GM21447 (cell line): ENCODE measurements around the gene CASTOR1.
A peak's percentile ranks its signal among the peaks of the same experiment; 100 is the strongest.

Experiments
- ATAC-seq: cut with Tn5 transposase; IDR thresholded peaks from one replicate; pipeline ENCODE4 v1.9.1; 2021; ENCODE audit not compliant: unreplicated experiment

Gene CASTOR1

GRCh38 chr22:30266445-30267381, 22.6 kb downstream of the CASTOR1 start, which contains the start of gene OSM:
TSS of gene OSM (minus strand) at chr22:30266851. CDS start at chr22:30266799, 52 bp downstream.
- no peak for ATAC-seq

- ATAC-seq, result peak; percentile 70
These were observed 23.4 kb downstream of the CASTOR1 start for GRCh38 chr22:30265823-30266444.

GRCh38 chr22:30265131-30265720, 24.1 kb downstream of the CASTOR1 start:
- no peak for ATAC-seq

GRCh38 chr22:30263883-30264282, 25.4 kb downstream of the CASTOR1 start:
- no peak for ATAC-seq

GRCh38 chr22:30262917-30263741, 26.2 kb downstream of the CASTOR1 start:
- ATAC-seq, result no peak

GRCh38 chr22:30262112-30262511, 27.2 kb downstream of the CASTOR1 start:
- ATAC-seq, result no peak

- ATAC-seq, result no peak
These were observed 28.2 kb downstream of the CASTOR1 start for GRCh38 chr22:30261134-30261533.

- no peak for ATAC-seq
These were observed 28.6 kb downstream of the CASTOR1 start for GRCh38 chr22:30260682-30261081.

GRCh38 chr22:30260276-30260675, 29.0 kb downstream of the CASTOR1 start:
- ATAC-seq, result no peak

- ATAC-seq, result no peak
These were observed 35.0 kb downstream of the CASTOR1 start for GRCh38 chr22:30254314-30254713.

GRCh38 chr22:30253205-30253852, 36.0 kb downstream of the CASTOR1 start:
- no peak for ATAC-seq

GRCh38 chr22:30252411-30253204, 36.7 kb downstream of the CASTOR1 start:
- no peak for ATAC-seq

- no peak for ATAC-seq
These were observed 37.6 kb downstream of the CASTOR1 start for GRCh38 chr22:30251711-30252110.

GRCh38 chr22:30250661-30251267, 38.5 kb downstream of the CASTOR1 start:
- no peak for ATAC-seq

GRCh38 chr22:30250039-30250565, 39.2 kb downstream of the CASTOR1 start:
- ATAC-seq, result no peak

- ATAC-seq, result no peak
These were observed 40.0 kb downstream of the CASTOR1 start for GRCh38 chr22:30249049-30250038.

GRCh38 chr22:30248484-30248883, 40.8 kb downstream of the CASTOR1 start:
- ATAC-seq, result no peak

GRCh38 chr22:30247974-30248373, 41.3 kb downstream of the CASTOR1 start:
- ATAC-seq, result no peak
